ENCODE data around the gene SLC47A2. TPM values are rescaled to one million over a fixed set of nuclear protein-coding genes. Genes with fewer than 3 reads are reported as not detected.
"Not testable (repeated sequence)": the region's sequence is repeated elsewhere in the genome, so short reads cannot be mapped to it uniquely, and the experiment has no call there.

The SLC47A2 gene
- total RNA-seq, 1 experiment from 2014 or later = not detected

- no peak for DNase-seq
- Histone ChIP-seq H3K27ac (no peak overlapping the region), H3K4me3 (no peak overlapping the region), H3K36me3 (no peaks in the 10 kb centered on the region), H3K27me3 (no peaks in the 10 kb centered on the region), H3K9me3 (replicated peaks) (no peaks in the 10 kb centered on the region), H3K4me1 (peaks cover 5% of the 10 kb centered on the region)
These were observed 29.8 kb downstream of the SLC47A2 start for GRCh38 chr17:19686400-19687090.

- not testable (repeated sequence) for H3K4me1 ChIP-seq; H3K9me3 ChIP-seq (replicated peaks); H3K27ac ChIP-seq; H3K36me3 ChIP-seq; DNase-seq; H3K4me3 ChIP-seq; H3K27me3 ChIP-seq
These were observed 31.3 kb downstream of the SLC47A2 start for GRCh38 chr17:19684909-19685580.

- no peaks in the 10 kb centered on the region for H3K27me3 ChIP-seq
- no peak overlapping the region for H3K27ac ChIP-seq
- peaks cover 3% of the 10 kb centered on the region for H3K9me3 ChIP-seq (replicated peaks)
- no peak for DNase-seq
- H3K4me1 ChIP-seq = peaks cover 10% of the 10 kb centered on the region
- no peak overlapping the region for H3K4me3 ChIP-seq
- peaks cover 10% of the 10 kb centered on the region for H3K36me3 ChIP-seq
These were observed 33.3 kb downstream of the SLC47A2 start for GRCh38 chr17:19683117-19683516.

- Histone ChIP-seq H3K36me3 (peaks cover 46% of the 10 kb centered on the region), H3K27me3 (no peaks in the 10 kb centered on the region), H3K9me3 (replicated peaks) (peaks cover 14% of the 10 kb centered on the region), H3K4me1 (peaks cover 10% of the 10 kb centered on the region), H3K27ac (no peak overlapping the region), H3K4me3 (no peak overlapping the region)
- DNase-seq = no peak
These were observed 37.6 kb downstream of the SLC47A2 start for GRCh38 chr17:19678581-19679453.

GRCh38 chr17:19677736-19678379 lies 38.5 kb downstream of the SLC47A2 start:
- no peak overlapping the region for H3K4me3 ChIP-seq
- peak in 1 of 2 experiments; percentile 41 for DNase-seq
- no peak overlapping the region for H3K27ac ChIP-seq
- H3K27me3 ChIP-seq = no peaks in the 10 kb centered on the region
- peaks cover 14% of the 10 kb centered on the region for H3K9me3 ChIP-seq (replicated peaks)
- H3K4me1 ChIP-seq = peaks cover 10% of the 10 kb centered on the region
- H3K36me3 ChIP-seq = peaks cover 47% of the 10 kb centered on the region

GRCh38 chr17:19676896-19677295 lies 39.5 kb downstream of the SLC47A2 start:
- no peak overlapping the region for H3K4me3 ChIP-seq
- H3K27ac ChIP-seq = no peak overlapping the region
- peaks cover 55% of the 10 kb centered on the region for H3K36me3 ChIP-seq
- peaks cover 8% of the 10 kb centered on the region for H3K4me1 ChIP-seq
- no peaks in the 10 kb centered on the region for H3K27me3 ChIP-seq
- no peak for DNase-seq
- peaks cover 14% of the 10 kb centered on the region for H3K9me3 ChIP-seq (replicated peaks)

GRCh38 chr17:19673623-19674022 lies 42.8 kb downstream of the SLC47A2 start:
- no peak for DNase-seq
- Histone ChIP-seq H3K4me3 (no peak overlapping the region), H3K27me3 (no peaks in the 10 kb centered on the region), H3K4me1 (no peaks in the 10 kb centered on the region), H3K36me3 (peaks cover 58% of the 10 kb centered on the region), H3K9me3 (replicated peaks) (peaks cover 14% of the 10 kb centered on the region), H3K27ac (no peak overlapping the region)

GRCh38 chr17:19672009-19672750 lies 44.2 kb downstream of the SLC47A2 start:
- H3K4me1 ChIP-seq = no peaks in the 10 kb centered on the region
- H3K36me3 ChIP-seq = peaks cover 48% of the 10 kb centered on the region
- DNase-seq = peak in 1 of 2 experiments; percentile 33
- peaks cover 2% of the 10 kb centered on the region for H3K9me3 ChIP-seq (replicated peaks)
- H3K27ac ChIP-seq = no peak overlapping the region
- H3K27me3 ChIP-seq = no peaks in the 10 kb centered on the region
- no peak overlapping the region for H3K4me3 ChIP-seq

- DNase-seq = no peak
- H3K27me3 ChIP-seq = no peaks in the 10 kb centered on the region
- H3K27ac ChIP-seq = no peak overlapping the region
- no peaks in the 10 kb centered on the region; the same call in 1 of the 2 replicates for H3K9me3 ChIP-seq (replicated peaks)
- H3K36me3 ChIP-seq = peaks cover 48% of the 10 kb centered on the region
- H3K4me3 ChIP-seq = no peak overlapping the region
- no peaks in the 10 kb centered on the region for H3K4me1 ChIP-seq
These were observed 45.0 kb downstream of the SLC47A2 start for GRCh38 chr17:19671433-19671832.

- Histone ChIP-seq H3K9me3 (replicated peaks) (no peaks in the 10 kb centered on the region; the same call in 1 of the 2 replicates), H3K27ac (no peak overlapping the region), H3K4me1 (no peaks in the 10 kb centered on the region), H3K27me3 (no peaks in the 10 kb centered on the region), H3K36me3 (peaks cover 47% of the 10 kb centered on the region), H3K4me3 (no peak overlapping the region)
- DNase-seq = no peak
These were observed 45.5 kb downstream of the SLC47A2 start for GRCh38 chr17:19670908-19671307.

GRCh38 chr17:19669680-19670079 lies 46.7 kb downstream of the SLC47A2 start:
- not testable (repeated sequence) for DNase-seq; H3K27ac ChIP-seq; H3K4me3 ChIP-seq; H3K27me3 ChIP-seq; H3K9me3 ChIP-seq (replicated peaks); H3K4me1 ChIP-seq
- peaks cover 46% of the 10 kb centered on the region for H3K36me3 ChIP-seq

GRCh38 chr17:19664821-19665181 lies 51.6 kb downstream of the SLC47A2 start:
- Histone ChIP-seq H3K27ac (no peak overlapping the region), H3K36me3 (peaks cover 54% of the 10 kb centered on the region), H3K27me3 (no peaks in the 10 kb centered on the region), H3K9me3 (replicated peaks) (no peaks in the 10 kb centered on the region), H3K4me1 (no peaks in the 10 kb centered on the region), H3K4me3 (no peak overlapping the region)
- no peak for DNase-seq

GRCh38 chr17:19664136-19664820 lies 52.1 kb downstream of the SLC47A2 start:
- Histone ChIP-seq H3K36me3 (peaks cover 51% of the 10 kb centered on the region), H3K4me1 (no peaks in the 10 kb centered on the region), H3K4me3 (no peak overlapping the region), H3K27ac (no peak overlapping the region), H3K27me3 (no peaks in the 10 kb centered on the region), H3K9me3 (replicated peaks) (no peaks in the 10 kb centered on the region)
- DNase-seq = no peak

- no peak for DNase-seq
- no peak overlapping the region for H3K4me3 ChIP-seq
- H3K9me3 ChIP-seq (replicated peaks) = no peaks in the 10 kb centered on the region
- peaks cover 53% of the 10 kb centered on the region for H3K36me3 ChIP-seq
- H3K27me3 ChIP-seq = no peaks in the 10 kb centered on the region
- no peak overlapping the region for H3K27ac ChIP-seq
- H3K4me1 ChIP-seq = no peaks in the 10 kb centered on the region
These were observed 53.3 kb downstream of the SLC47A2 start for GRCh38 chr17:19663097-19663496.
